ENCODE results near the gene IMPG1. TPM values are rescaled to one million over a fixed set of nuclear protein-coding genes. Genes with fewer than 3 reads are reported as not detected.

The IMPG1 gene
- total and polyA plus RNA-seq, 2 donors (not counting 1 experiment from before 2014, with no cell fraction given), result not detected

- no peak overlapping the region for H3K27ac ChIP-seq (ENCODE audit: low read length in 2 of 2)
- DNase-seq, result no peak
- H2AFZ ChIP-seq (ENCODE audit: insufficient read depth, low read depth, low read length, poor library complexity, severe bottlenecking), result no peak overlapping the region
- no peak overlapping the region for H3K4me2 ChIP-seq (replicated peaks; ENCODE audit: low read depth, low read length, poor library complexity, severe bottlenecking)
- H3K36me3 ChIP-seq (replicated peaks in 1 of 2; ENCODE audit: control extremely low read depth in 1 of 2, control insufficient read depth in 1 of 2, extremely low read depth in 1 of 2, insufficient read depth in 2 of 2, low read length in 1 of 2), result no peaks in the 10 kb centered on the region
- no peaks in the 10 kb centered on the region for H4K20me1 ChIP-seq (ENCODE audit: control insufficient read depth, insufficient read depth, low read length, poor library complexity, severe bottlenecking)
- TF ChIP-seq EZH2 (IDR thresholded peaks at IDR 0.05; ENCODE audit: borderline replicate concordance, insufficient read depth, low read depth, low read length, poor library complexity, severe bottlenecking), result no peak
- no peak for TF ChIP-seq CTCF (IDR thresholded peaks at IDR 0.05)
- H3K27me3 ChIP-seq (replicated peaks in 1 of 4; ENCODE audit: control extremely low read depth in 1 of 4, control insufficient read depth in 3 of 4, insufficient read depth in 4 of 4, low read length in 3 of 4), result no peaks in the 10 kb centered on the region
- no peak overlapping the region for H3K9ac ChIP-seq (ENCODE audit: low read length)
- Mint-ChIP-seq H3K4me1 (no peaks in the 10 kb centered on the region), H3K27ac (no peak overlapping the region), H3K27me3 (peaks cover 4% of the 10 kb centered on the region), H3K4me3 (no peak overlapping the region), H3K9me3 (ENCODE audit: insufficient read depth) (no peaks in the 10 kb centered on the region)
- no peak for ATAC-seq (ENCODE audit: low read depth)
- ChIA-PET POLR2A (no interaction called here), CTCF (no interaction called here)
- no peaks in the 10 kb centered on the region for H3K9me3 ChIP-seq (ENCODE audit: control extremely low read depth in 1 of 3, control insufficient read depth in 2 of 3, insufficient read depth in 1 of 3, low read length in 2 of 3)
- no peaks in the 10 kb centered on the region for H3K4me1 ChIP-seq (ENCODE audit: control insufficient read depth in 2 of 2, insufficient read depth in 2 of 2, low read length in 2 of 2)
- no peak overlapping the region for H3K4me3 ChIP-seq (ENCODE audit: control extremely low read depth in 1 of 5, extremely low read depth in 1 of 5, insufficient read depth in 1 of 5, low read depth in 2 of 5, low read length in 4 of 5)
- intact Hi-C loops (cut with micrococcal nuclease), result no loop called here
- no peaks in the 10 kb centered on the region for H3K79me2 ChIP-seq (ENCODE audit: control insufficient read depth, insufficient read depth, low read length)
- 33% methylated on average over 1 of the region's 2 CpGs for WGBS (ENCODE audit: insufficient coverage)
Measured at GRCh38 chr6:75884822-75885221, 187.6 kb downstream of the IMPG1 start.

- Histone ChIP-seq H4K20me1 (ENCODE audit: control insufficient read depth, insufficient read depth, low read length, poor library complexity, severe bottlenecking) (no peaks in the 10 kb centered on the region), H2AFZ (ENCODE audit: insufficient read depth, low read depth, low read length, poor library complexity, severe bottlenecking) (no peak overlapping the region), H3K27ac (ENCODE audit: low read length in 2 of 2) (no peak overlapping the region), H3K9me3 (ENCODE audit: control extremely low read depth in 1 of 3, control insufficient read depth in 2 of 3, insufficient read depth in 1 of 3, low read length in 2 of 3) (no peaks in the 10 kb centered on the region), H3K9ac (ENCODE audit: low read length) (no peak overlapping the region), H3K27me3 (replicated peaks in 1 of 4; ENCODE audit: control extremely low read depth in 1 of 4, control insufficient read depth in 3 of 4, insufficient read depth in 4 of 4, low read length in 3 of 4) (no peaks in the 10 kb centered on the region), H3K36me3 (replicated peaks in 1 of 2; ENCODE audit: control extremely low read depth in 1 of 2, control insufficient read depth in 1 of 2, extremely low read depth in 1 of 2, insufficient read depth in 2 of 2, low read length in 1 of 2) (no peaks in the 10 kb centered on the region), H3K4me2 (replicated peaks; ENCODE audit: low read depth, low read length, poor library complexity, severe bottlenecking) (no peak overlapping the region), H3K79me2 (ENCODE audit: control insufficient read depth, insufficient read depth, low read length) (no peaks in the 10 kb centered on the region), H3K4me3 (ENCODE audit: control extremely low read depth in 1 of 5, extremely low read depth in 1 of 5, insufficient read depth in 1 of 5, low read depth in 2 of 5, low read length in 4 of 5) (no peak overlapping the region), H3K4me1 (ENCODE audit: control insufficient read depth in 2 of 2, insufficient read depth in 2 of 2, low read length in 2 of 2) (no peaks in the 10 kb centered on the region)
- ChIA-PET CTCF (no interaction called here), POLR2A (no interaction called here)
- WGBS (ENCODE audit: insufficient coverage), result 100% methylated on average over 1 of the region's 2 CpGs
- no peak overlapping the region for H3K27ac Mint-ChIP-seq
- intact Hi-C loops (cut with micrococcal nuclease), result no loop called here
- peaks cover 4% of the 10 kb centered on the region for H3K27me3 Mint-ChIP-seq
- TF ChIP-seq CTCF (IDR thresholded peaks at IDR 0.05) (no peak), EZH2 (IDR thresholded peaks at IDR 0.05; ENCODE audit: borderline replicate concordance, insufficient read depth, low read depth, low read length, poor library complexity, severe bottlenecking) (no peak)
- DNase-seq (no peak), ATAC-seq (ENCODE audit: low read depth) (no peak)
- H3K4me3 Mint-ChIP-seq, result no peak overlapping the region
- H3K4me1 Mint-ChIP-seq, result no peaks in the 10 kb centered on the region
- no peaks in the 10 kb centered on the region for H3K9me3 Mint-ChIP-seq (ENCODE audit: insufficient read depth)
Measured at GRCh38 chr6:75882734-75883133, 189.7 kb downstream of the IMPG1 start.
